Fibroblast of upper back skin (primary cell): ENCODE results near the gene RBM33.
A peak's percentile ranks its signal among the peaks of the same experiment; 100 is the strongest.

Source experiments
- DNase-seq: peaks from one replicate; pipeline ENCODE4 v3.0.0-alpha.2; 2013

Gene RBM33

GRCh38 chr7:155752756-155753445 lies 108.4 kb downstream of the RBM33 start:
- DNase-seq: no peak

DNA sequence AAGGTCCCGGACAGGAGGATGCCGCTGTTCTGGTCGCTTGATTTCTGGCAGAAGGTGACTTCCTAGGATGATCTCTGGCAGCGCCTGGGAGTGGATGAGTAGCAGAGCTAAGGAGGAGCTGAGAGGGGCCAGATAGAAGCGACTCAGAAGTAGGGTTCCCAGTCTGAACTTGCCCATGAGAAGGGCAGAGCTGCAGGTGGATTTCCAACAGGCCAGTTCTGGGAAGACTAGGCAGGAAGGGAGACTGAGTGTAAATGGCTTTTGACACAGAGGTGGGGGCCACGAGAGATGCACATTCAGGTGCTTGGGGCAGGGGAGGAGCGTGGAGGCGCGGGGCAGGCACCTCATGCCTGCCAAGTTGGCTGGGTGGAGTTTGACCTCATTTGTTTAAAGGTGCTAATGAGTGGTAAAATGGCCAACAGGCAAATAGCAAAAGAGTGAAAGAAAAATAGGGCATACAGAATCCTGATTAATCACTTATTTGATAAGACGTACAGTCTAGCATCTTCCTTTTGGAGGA lies 109.0 kb downstream of the RBM33 start:
- DNase-seq: no peak

DNA sequence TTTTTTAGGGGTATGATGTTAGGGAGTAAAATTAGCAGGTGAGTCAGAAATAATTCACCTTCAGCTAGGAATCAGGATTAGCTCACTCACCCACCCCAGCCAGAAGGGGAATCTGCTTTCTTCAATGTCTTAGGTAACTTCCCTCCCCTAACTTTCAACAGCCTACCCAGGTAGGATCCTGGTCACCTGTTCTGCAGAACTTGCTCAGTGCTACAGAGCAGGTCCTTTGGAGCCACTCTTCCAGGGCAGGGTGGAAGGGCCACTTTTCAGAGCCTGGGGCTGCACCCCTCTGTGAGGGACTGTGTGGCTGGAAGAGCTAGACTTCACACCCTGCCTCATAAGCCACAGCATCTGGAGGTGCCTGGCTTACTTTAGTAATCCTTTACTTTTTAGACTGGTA lies 109.7 kb downstream of the RBM33 start:
- no peak for DNase-seq

DNA sequence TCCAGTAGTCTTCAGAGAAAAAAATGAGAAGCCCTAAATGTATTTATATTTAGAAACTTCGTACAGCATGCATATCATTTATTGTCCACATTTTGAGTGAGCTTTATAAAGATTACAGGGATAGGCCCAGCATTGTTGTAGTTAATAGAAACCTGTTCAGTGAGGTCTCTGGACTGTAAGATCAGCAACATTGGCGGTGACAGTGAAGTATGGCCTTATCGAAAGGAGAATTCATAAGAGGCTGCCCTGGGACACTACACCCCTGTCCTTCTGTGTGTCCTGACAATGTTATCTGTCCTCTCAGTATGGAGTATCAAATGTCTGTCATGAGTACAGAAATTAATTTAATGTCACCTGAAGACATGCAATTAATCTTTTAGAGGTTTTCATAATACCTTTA lies 110.6 kb downstream of the RBM33 start:
- DNase-seq: no peak

GRCh38 chr7:155756322-155756721 lies 111.9 kb downstream of the RBM33 start:
- DNase-seq: no peak

DNA sequence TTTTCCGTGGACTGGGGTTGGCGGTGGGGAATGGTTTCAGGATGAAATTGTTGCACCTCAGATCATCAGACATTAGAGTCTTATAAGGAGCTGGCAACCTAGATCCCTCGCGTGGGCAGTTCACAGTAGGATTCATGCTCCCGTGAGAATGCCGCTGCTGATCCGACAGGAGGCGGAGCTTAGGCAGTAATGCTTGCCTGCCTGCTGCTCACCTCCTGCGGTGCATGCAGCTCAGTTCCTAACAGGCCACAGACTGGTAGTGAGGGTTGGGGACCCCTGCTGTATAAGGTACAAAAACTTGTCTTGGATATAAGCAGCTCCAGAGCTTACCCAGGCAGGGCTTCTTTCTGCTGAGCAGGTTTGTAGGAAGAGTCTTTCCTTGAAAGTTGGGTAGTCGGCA lies 113.9 kb downstream of the RBM33 start:
- no peak for DNase-seq

DNA sequence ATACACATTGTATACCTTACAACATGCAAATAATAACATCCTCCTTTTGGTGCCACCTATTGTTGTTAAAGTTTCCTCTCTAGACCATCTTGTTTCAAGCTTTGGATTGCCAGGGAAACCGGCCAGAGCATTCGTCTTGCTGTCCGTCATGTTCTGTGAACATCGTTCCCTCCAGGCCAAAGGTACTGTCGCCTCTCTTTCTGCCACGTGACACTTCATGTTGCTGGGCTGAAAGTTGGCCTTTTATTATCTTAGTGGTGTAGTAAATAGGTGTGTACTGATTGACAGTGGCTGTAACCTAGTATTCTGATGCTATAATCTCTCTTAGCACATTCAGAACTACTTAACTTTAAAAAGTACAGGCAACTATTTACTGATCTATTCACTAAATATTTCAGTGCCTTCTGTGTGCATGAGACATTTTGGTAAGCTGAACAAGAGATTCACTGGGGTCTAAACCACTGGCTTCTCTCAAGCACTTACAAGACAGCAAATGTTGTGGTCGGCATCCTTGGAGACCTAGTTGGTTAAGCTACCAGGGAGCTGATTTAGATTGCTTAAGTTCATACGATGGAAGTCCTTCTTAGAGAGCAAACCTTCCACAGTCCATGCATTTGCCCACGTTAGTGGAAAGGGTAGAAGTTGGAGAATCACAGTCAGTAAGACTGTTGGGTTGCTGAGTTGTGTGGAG lies 115.4 kb downstream of the RBM33 start:
- no peak for DNase-seq

GRCh38 chr7:155761162-155761561 lies 116.7 kb downstream of the RBM33 start:
- DNase-seq: no peak

DNA sequence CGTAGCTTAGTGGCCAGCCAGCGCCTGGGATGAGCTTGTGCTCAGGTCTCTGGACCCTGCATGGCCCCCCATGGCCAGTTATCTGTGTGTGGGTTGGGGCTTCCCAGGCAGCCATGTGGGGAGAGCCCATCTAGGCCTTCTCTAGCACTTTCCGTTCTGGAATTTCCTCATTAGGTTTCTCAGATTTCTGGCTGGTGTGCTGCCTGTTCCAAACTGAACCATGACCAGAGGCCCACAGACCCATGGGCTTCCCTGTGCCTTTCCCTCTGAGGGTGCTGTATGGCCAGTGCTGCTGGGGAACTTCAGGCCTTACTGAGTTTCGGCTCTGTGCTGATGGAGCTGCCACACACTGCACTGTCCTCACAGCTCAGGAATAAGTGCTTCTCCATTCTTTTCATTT lies 117.6 kb downstream of the RBM33 start:
- no peak for DNase-seq

- no peak for DNase-seq
These were observed 118.2 kb downstream of the RBM33 start for GRCh38 chr7:155762655-155763054.

- no peak for DNase-seq
These were observed 118.7 kb downstream of the RBM33 start for GRCh38 chr7:155763122-155763521.

GRCh38 chr7:155763691-155764437 lies 119.4 kb downstream of the RBM33 start:
- peak; percentile 89 for DNase-seq

- no peak for DNase-seq
These were observed 120.0 kb downstream of the RBM33 start for GRCh38 chr7:155764438-155764793.

DNA sequence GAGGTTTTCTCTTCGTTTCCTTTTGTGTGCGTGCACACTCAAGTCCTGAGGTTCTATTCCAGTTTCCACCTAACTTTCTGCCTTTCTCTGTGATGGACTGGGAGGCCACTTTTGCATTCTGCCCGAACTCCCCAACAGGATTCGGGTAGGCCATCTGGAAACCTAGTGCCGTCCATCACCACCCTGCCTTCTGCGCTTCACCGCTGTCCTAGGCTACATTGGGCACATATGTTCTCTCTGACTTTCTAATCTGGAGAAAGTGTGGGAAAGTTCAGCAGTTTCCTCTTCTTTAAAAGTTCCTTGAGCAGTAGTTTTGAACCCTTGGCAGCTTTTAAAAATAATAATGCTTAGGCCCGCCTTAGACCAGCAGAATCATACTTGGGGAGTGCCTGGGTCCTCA lies 121.0 kb downstream of the RBM33 start:
- DNase-seq: no peak

DNA sequence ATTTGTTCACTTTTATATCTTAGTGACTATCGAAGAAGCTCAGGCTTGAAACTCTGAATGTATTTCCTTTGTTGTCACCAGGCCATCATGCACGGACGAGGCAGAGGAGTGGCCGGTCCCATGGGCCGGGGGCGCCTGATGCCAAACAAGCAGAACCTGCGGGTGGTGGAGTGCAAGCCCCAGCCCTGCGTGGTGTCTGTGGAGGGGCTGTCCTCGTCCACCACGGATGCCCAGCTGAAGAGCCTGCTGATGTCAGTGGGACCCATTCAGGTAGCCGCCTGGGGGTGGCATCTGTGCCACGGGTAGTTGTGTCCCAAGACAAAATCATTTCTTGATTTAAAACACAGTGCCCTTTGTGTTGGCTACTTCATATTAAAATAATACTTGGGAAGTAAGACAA lies 121.9 kb downstream of the RBM33 start:
- no peak for DNase-seq

DNA sequence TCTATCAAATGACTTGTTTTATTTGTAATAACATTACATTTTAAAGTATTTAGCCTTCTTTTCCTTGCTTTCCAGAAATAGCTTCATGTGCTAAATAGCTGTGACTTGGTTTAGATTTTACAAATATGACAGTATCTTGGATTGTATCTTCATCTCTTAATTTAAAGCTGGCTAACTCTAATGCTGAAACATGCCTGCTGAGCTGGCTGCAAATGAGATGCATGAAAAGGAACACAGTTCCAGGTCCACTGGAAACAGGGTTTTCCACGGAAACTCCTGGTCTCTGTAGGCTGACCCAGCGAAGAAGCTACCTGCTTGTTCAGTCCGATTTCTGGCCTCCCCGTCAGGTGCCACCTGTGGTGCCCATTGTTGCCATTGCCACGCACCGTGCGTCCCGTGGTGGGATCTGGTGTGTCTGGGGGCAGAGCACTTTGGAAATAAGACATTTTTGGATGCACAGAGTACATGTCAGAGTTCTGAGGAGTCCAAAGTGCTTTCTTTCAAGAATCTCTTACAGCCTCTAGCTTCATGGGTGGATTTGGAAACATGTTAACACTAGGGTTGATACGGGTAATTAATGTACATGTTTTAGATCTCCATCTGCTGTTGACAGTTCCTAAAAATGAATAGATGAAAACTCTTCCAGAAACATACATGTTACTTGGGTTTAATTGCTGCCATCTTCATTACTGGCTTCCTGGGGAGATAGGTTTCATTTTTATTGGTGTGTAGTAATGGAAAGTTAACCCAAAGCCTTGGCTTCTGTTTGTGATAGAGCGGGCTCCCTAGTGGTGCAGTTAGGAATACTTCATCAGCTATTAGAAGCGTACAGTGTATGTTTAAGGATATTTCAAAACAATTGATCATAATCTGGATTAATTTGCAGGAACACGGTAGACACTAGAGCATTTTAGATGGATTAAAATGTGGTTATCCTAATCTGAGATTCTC lies 122.8 kb downstream of the RBM33 start:
- DNase-seq: no peak

- DNase-seq: peak; percentile 73
These were observed 125.2 kb downstream of the RBM33 start for GRCh38 chr7:155769701-155770100.

DNA sequence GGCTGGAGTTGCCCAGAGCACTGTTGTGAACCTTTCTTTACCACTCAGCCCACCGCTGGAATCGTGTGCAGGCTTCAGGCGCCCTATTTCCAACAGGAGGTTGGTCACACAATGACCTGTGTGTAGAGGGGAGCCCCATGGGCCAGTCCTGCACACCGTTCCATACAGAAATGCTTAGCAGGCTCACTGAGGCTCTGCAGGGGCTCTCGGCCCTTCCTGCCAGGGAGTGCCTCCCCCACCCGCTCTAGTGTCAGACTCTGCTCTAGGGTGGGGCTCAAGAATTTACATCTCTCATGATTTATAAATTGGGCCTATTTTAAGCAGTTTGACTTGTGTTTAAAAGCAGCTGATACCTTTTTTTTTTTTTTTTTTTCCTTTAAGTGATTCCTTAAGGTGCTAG lies 125.8 kb downstream of the RBM33 start:
- DNase-seq: no peak

GRCh38 chr7:155773531-155773930 lies 129.1 kb downstream of the RBM33 start:
- no peak for DNase-seq

DNA sequence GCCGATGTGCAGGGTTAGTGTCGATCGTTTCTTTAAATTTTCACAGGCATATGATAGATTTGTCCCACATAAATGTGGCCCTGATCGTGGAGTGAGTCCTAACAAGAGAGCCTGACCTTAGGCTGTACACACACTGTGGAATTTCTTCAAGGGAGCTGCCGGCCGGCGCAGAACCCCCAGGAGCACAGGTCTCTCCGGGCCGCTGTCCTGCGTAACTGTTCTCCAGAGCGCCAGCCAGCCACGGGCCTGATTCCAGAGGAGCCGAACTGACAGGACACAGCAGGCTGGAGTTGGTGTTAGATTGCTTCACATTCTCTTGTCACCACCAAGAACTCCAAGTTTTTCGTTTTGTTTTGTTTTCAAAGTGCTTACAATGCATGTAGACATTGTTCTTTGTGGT lies 130.5 kb downstream of the RBM33 start:
- no peak for DNase-seq

DNA sequence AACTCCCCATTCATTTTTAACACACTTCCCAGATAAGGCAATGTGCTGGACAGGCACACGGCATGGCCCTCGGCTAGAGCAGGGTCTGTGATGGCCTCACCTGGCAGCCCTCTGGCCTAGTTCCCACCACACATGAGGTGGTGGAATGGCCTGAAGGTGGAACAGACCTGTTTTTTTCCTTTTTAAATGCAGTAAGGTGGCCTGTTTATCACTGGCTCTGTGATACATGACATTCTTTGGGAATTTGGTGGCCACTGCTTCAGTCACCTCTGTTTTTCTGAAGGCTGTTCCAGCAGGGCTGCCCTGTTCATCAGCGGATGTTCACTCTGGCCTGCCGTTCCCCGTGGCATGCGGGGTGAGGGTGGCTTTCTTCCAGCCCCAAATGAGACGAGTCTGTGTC lies 131.2 kb downstream of the RBM33 start:
- no peak for DNase-seq

- DNase-seq: no peak
These were observed 132.1 kb downstream of the RBM33 start for GRCh38 chr7:155776606-155777005.

DNA sequence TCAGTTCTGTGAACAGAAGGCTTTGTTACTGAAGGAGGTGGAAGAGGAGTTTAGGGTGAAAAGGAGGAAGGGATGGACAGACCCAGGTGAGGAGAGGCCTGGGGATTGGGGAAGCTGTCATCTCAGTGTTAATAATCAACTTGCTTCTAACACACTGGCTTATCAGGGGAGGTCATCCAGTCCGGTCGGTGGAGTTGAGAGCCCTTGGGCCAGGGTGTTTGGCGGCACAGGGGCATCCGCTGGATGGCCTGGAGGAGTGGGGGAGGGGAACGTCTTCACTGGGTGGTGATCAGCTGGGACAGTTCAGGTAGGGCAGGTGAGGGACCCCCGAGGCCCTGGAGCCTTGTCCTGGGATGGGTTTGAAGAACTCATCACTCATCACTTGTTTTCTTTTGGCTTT lies 133.9 kb downstream of the RBM33 start:
- no peak for DNase-seq
